Keratinocyte (primary cell): ENCODE measurements around the gene TMEM185A. TPM values are rescaled to one million over a fixed set of nuclear protein-coding genes. Genes with fewer than 3 reads are reported as not detected.

ENCODE experiments used
- DNase-seq: peaks from one replicate; pipeline ENCODE4 v3.0.0-alpha.2; 2011; ENCODE audit warnings: low read depth, missing footprints, low spot score
- FAIRE-seq: peaks from 2 replicates; lab custom pipeline; 2011; peaks lifted over from hg19 to GRCh38; lab: Jason Lieb, UNC
- H2AFZ ChIP-seq: 2 replicates; pipeline ENCODE4 v1.6.0; 2012; ENCODE audit warnings: low read length, control low read depth, inconsistent platforms; ENCODE audit not compliant: control insufficient read depth
- H3K27ac ChIP-seq: 2 replicates; pipeline ENCODE4 v1.5.1; 2011; ENCODE audit warnings: low read length; ENCODE audit not compliant: control insufficient read depth, insufficient read depth
- H3K27me3 ChIP-seq: 3 replicates; pipeline ENCODE4 v1.6.0; 2011; ENCODE audit warnings: low read length; ENCODE audit not compliant: control insufficient read depth, insufficient read depth; ENCODE audit errors: extremely low read depth
- H3K36me3 ChIP-seq, 2 experiments: 2 replicates in 1 of 2; 3 replicates in 1 of 2; pipeline ENCODE4 v1.5.1; 2011; ENCODE audit warnings: low read length in 2 of 2, mild to moderate bottlenecking in 1 of 2; ENCODE audit not compliant: control insufficient read depth in 2 of 2, insufficient read depth in 2 of 2; ENCODE audit errors: extremely low read depth in 1 of 2
- H3K4me1 ChIP-seq: 3 replicates; pipeline ENCODE4 v1.5.1; 2011; ENCODE audit warnings: low read length; ENCODE audit not compliant: control insufficient read depth, insufficient read depth; ENCODE audit errors: extremely low read depth
- H3K4me2 ChIP-seq: 3 replicates; pipeline ENCODE4 v1.6.0; 2011; ENCODE audit warnings: low read depth, low read length; ENCODE audit not compliant: control insufficient read depth, insufficient read depth; ENCODE audit errors: extremely low read depth
- H3K4me3 ChIP-seq, 3 experiments: fragments of 200-600 bp in 1 of 3; sonication (generic) in 1 of 3; 2 replicates in 2 of 3; 3 replicates in 1 of 3; pipeline ENCODE4 v1.5.1; 2011 to 2016; ENCODE audit warnings: low read length in 3 of 3, mild to moderate bottlenecking in 3 of 3, control low read depth in 2 of 3, inconsistent platforms in 1 of 3, low read depth in 1 of 3, mixed read lengths in 1 of 3, mixed run types in 1 of 3, moderate library complexity in 1 of 3; ENCODE audit not compliant: control insufficient read depth in 2 of 3, insufficient read depth in 2 of 3; ENCODE audit errors: extremely low read depth in 1 of 3
- H3K79me2 ChIP-seq: 2 replicates; pipeline ENCODE4 v1.6.0; 2012; ENCODE audit warnings: low read length; ENCODE audit not compliant: control insufficient read depth, insufficient read depth
- H3K9ac ChIP-seq: 3 replicates; pipeline ENCODE4 v1.6.0; 2011; ENCODE audit warnings: low read length; ENCODE audit not compliant: control insufficient read depth, insufficient read depth; ENCODE audit errors: extremely low read depth
- H3K9me1 ChIP-seq: 3 replicates; pipeline ENCODE4 v1.6.0; 2011; ENCODE audit warnings: low read length; ENCODE audit not compliant: control insufficient read depth, insufficient read depth; ENCODE audit errors: extremely low read depth
- H3K9me3 ChIP-seq: 2 replicates; pipeline ENCODE4 v1.5.1; 2012; ENCODE audit warnings: low read depth, low read length; ENCODE audit not compliant: control insufficient read depth
- H4K20me1 ChIP-seq: 3 replicates; pipeline ENCODE4 v1.6.0; 2011; ENCODE audit warnings: low read length; ENCODE audit not compliant: control insufficient read depth, insufficient read depth; ENCODE audit errors: extremely low read depth
- EZH2 ChIP-seq: IDR thresholded peaks from one replicate; pipeline ENCODE4 v1.6.1; 2012; ENCODE audit warnings: inconsistent platforms, mild to moderate bottlenecking, low read length, moderate library complexity
- dilution Hi-C: fragments of 300-500 bp; cut with MboI; formaldehyde crosslinking; loops from one replicate; pipeline ENCODE4 v1.7.0; 2020; ENCODE audit warnings: low sequenced_read_pairs; ENCODE audit not compliant: extremely low pct_ligation_motif_present
- polyA plus RNA-seq, 5 experiments: library from polyadenylated mRNA; depleted of rRNA in 3 of 5; stranded (reverse) in 3 of 5; stranded (forward) in 1 of 5; unstranded in 1 of 5; fragments of >200 nt; gene quantifications; 1 replicate in 1 of 5; 2 replicates in 3 of 5; 3 replicates in 1 of 5; pipeline versions ENCODE4 v1.2.1 to v1.2.3, GENCODE V29; 2011 to 2012; ENCODE audit warnings: missing spikeins in 2 of 5, low read depth in 1 of 5, low replicate concordance in 1 of 5
- TF ChIP-seq, protein P1 (sequence below), 3 experiments: IDR thresholded peaks in 1 of 3; conservative IDR thresholded peaks in 1 of 3; optimal IDR thresholded peaks in 1 of 3; 2 replicates in 2 of 3; 3 replicates in 1 of 3; pipeline versions ENCODE3 to v1.5.1; 2011; ENCODE audit warnings: low read length in 3 of 3, mild to moderate bottlenecking in 3 of 3, moderate library complexity in 2 of 3, control low read depth in 1 of 3, inconsistent platforms in 1 of 3; ENCODE audit not compliant: insufficient read depth in 2 of 3; ENCODE audit errors: extremely low read depth in 1 of 3

TMEM185A gene
- polyA plus RNA-seq, 1 donor (not counting 4 experiments of a cell fraction or from before 2014, with no cell fraction given), result 23.0 TPM

DNA sequence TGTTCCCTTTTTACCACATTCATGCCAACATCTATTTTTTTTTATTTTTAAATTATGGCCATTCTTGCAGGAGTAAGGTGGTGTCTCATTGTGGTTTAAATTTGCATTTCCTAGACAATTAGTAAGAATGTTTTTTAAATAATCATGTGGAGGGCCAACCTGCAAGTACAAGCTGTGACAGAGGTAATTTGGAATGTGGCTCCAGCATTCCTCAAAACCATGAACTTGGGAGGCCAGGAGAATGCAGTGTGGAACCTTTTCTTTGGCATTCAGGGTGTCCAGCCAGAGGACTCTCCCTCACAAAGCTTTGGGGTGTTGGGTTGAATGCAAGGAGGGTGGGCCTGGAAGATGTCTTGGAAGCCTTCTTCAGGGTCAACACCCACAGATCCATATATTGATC is 7.3 kb upstream of the TMEM185A start:
- Histone ChIP-seq H3K36me3 (no peaks in the 10 kb centered on the region), H3K27ac (no peak overlapping the region), H3K79me2 (no peaks in the 10 kb centered on the region), H4K20me1 (no peaks in the 10 kb centered on the region), H3K4me2 (peak overlapping the region; percentile 7), H3K9ac (no peak overlapping the region), H3K4me1 (peaks cover 3% of the 10 kb centered on the region), H3K9me3 (no peaks in the 10 kb centered on the region), H3K27me3 (no peaks in the 10 kb centered on the region), H3K4me3 (no peak overlapping the region), H2AFZ (no peak overlapping the region), H3K9me1 (no peaks in the 10 kb centered on the region)
- FAIRE-seq (no peak), DNase-seq (no peak)
- dilution Hi-C loops, result no loop called here
- no peak for TF ChIP-seq EZH2
- TF ChIP-seq, protein P1, sequence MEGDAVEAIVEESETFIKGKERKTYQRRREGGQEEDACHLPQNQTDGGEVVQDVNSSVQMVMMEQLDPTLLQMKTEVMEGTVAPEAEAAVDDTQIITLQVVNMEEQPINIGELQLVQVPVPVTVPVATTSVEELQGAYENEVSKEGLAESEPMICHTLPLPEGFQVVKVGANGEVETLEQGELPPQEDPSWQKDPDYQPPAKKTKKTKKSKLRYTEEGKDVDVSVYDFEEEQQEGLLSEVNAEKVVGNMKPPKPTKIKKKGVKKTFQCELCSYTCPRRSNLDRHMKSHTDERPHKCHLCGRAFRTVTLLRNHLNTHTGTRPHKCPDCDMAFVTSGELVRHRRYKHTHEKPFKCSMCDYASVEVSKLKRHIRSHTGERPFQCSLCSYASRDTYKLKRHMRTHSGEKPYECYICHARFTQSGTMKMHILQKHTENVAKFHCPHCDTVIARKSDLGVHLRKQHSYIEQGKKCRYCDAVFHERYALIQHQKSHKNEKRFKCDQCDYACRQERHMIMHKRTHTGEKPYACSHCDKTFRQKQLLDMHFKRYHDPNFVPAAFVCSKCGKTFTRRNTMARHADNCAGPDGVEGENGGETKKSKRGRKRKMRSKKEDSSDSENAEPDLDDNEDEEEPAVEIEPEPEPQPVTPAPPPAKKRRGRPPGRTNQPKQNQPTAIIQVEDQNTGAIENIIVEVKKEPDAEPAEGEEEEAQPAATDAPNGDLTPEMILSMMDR (optimal IDR thresholded peaks at IDR 0.05 in 1 of 3, IDR thresholded peaks at IDR 0.05 in 1 of 3, conservative IDR thresholded peaks at IDR 0.05 in 1 of 3; ENCODE audit: extremely low read depth in 1 of 3, insufficient read depth in 2 of 3, low read length in 3 of 3), result no peak

DNA sequence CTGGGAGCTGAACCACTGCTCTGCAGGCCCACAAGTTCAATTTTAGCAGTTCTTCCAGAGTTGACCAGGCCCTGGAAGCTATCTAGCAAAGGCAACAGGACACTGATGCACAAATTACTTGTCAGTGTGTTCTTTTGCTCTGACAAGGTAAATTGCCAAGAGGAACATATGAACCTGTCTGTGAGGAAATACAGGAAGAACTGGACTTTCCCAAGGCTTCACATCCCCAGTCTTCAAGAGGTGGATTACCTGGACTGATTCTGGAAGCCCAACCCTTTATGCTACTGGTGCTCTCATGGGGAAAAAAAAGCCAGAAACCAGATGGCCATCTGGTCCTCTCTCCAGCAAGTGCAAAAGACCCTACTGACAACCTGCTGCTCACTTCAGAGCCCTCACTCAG is 1.9 kb upstream of the TMEM185A start:
- no peak overlapping the region for H3K9ac ChIP-seq
- dilution Hi-C loops, result no loop called here
- TF ChIP-seq EZH2, result no peak
- TF ChIP-seq, protein P1 (optimal IDR thresholded peaks at IDR 0.05 in 1 of 3, IDR thresholded peaks at IDR 0.05 in 1 of 3, conservative IDR thresholded peaks at IDR 0.05 in 1 of 3; ENCODE audit: extremely low read depth in 1 of 3, insufficient read depth in 2 of 3, low read length in 3 of 3), result no peak

More for the DNA sequence above, 1.9 kb upstream of the TMEM185A start:
- H3K36me3 ChIP-seq, result no peaks in the 10 kb centered on the region
- H2AFZ ChIP-seq, result no peak overlapping the region
- H3K9me1 ChIP-seq, result no peaks in the 10 kb centered on the region
- no peak overlapping the region for H3K4me3 ChIP-seq
- no peaks in the 10 kb centered on the region for H3K9me3 ChIP-seq
- DNase-seq (no peak), FAIRE-seq (no peak)
- peaks cover 23% of the 10 kb centered on the region for H3K79me2 ChIP-seq
- peaks cover 19% of the 10 kb centered on the region for H3K4me1 ChIP-seq
- H3K4me2 ChIP-seq, result no peak overlapping the region
- no peaks in the 10 kb centered on the region for H4K20me1 ChIP-seq
- no peaks in the 10 kb centered on the region for H3K27me3 ChIP-seq
- no peak overlapping the region for H3K27ac ChIP-seq
